HepG2 (cell line): Measurements from ENCODE around the gene UBE2M. TPM values are rescaled to one million over a fixed set of nuclear protein-coding genes. Genes with fewer than 3 reads are reported as not detected.
A peak's percentile ranks its signal among the peaks of the same experiment; 100 is the strongest.

Source experiments
- ATAC-seq: fragments of 200-7000 bp; cut with Tn5 transposase; 3 replicates; pipeline ENCODE4 v1.9.1; 2020; ENCODE audit warnings: mild to moderate bottlenecking, moderate library complexity
- BruUV-seq: library from RNA; stranded (reverse); fragments of 400-500 nt; replicated peaks from 2 replicates; lab custom pipeline; 2021; lab: Mats Ljungman, UMichigan
- CTCF ChIA-PET: fragments of 300-600 bp; formaldehyde crosslinking; extraction: SDS; loops from one replicate; lab custom pipeline; 2021; ENCODE audit warnings: low total read pairs, inconsistent platforms, low intra/inter-chr PET ratio; lab: Yijun Ruan, JAX
- POLR2A ChIA-PET: fragments of 350-600 bp; sonication (Branson Sonifier 250); formaldehyde crosslinking; loops from one replicate; lab custom pipeline; 2020; ENCODE audit warnings: antibody characterized with exemption, inconsistent platforms; lab: Yijun Ruan, JAX
- DNase-seq: peaks from one replicate; pipeline ENCODE4 v3.0.0-alpha.2; 2015; ENCODE audit warnings: low spot score
- FAIRE-seq: peaks from 3 replicates; lab custom pipeline; 2011; peaks lifted over from hg19 to GRCh38; lab: Jason Lieb, UNC
- H2AFZ ChIP-seq: one replicate; pipeline ENCODE4 v1.6.1; 2011; ENCODE audit warnings: low read length, inconsistent platforms
- H3K27ac ChIP-seq: fragments of 300-600 bp; 3 replicates; pipeline ENCODE4 v1.8.0; 2011; ENCODE audit warnings: mixed run types, mild to moderate bottlenecking, mixed read lengths, low read length, inconsistent platforms; ENCODE audit not compliant: insufficient read depth; ENCODE audit errors: extremely low read length
- H3K27me3 ChIP-seq, 2 experiments: fragments of 200-600 bp in 1 of 2; 2 replicates in 1 of 2; 3 replicates in 1 of 2; pipeline versions ENCODE4 v1.6.0 to v1.8.0; 2011; ENCODE audit warnings: low read length in 2 of 2, mild to moderate bottlenecking in 2 of 2, moderate library complexity in 2 of 2, inconsistent platforms in 1 of 2; ENCODE audit not compliant: insufficient read depth in 2 of 2, control insufficient read depth in 1 of 2
- H3K36me3 ChIP-seq, 2 experiments: fragments of 200-600 bp in 1 of 2; replicated peaks in 1 of 2; 2 replicates in 1 of 2; 3 replicates in 1 of 2; pipeline versions ENCODE4 v1.5.1 to v1.8.0; 2011; ENCODE audit warnings: low read length in 2 of 2, inconsistent platforms in 1 of 2; ENCODE audit not compliant: insufficient read depth in 2 of 2, control insufficient read depth in 1 of 2
- H3K4me1 ChIP-seq: 2 replicates; pipeline ENCODE4 v1.5.1; 2012; ENCODE audit warnings: low read length, inconsistent platforms; ENCODE audit not compliant: insufficient read depth
- H3K4me2 ChIP-seq: 2 replicates; pipeline ENCODE4 v1.6.0; 2011; ENCODE audit warnings: low read depth, low read length, inconsistent platforms
- H3K4me3 ChIP-seq, 3 experiments: fragments of 200-600 bp in 1 of 3; sonication (generic), shearing (Covaris generic) in 1 of 3; replicated peaks in 1 of 3; 2 replicates each; pipeline ENCODE4 v1.5.1; 2011 to 2016; ENCODE audit warnings: low read length in 3 of 3, inconsistent platforms in 2 of 3, low read depth in 2 of 3, mild to moderate bottlenecking in 2 of 3, control low read depth in 1 of 3, mixed read lengths in 1 of 3; ENCODE audit not compliant: insufficient read depth in 1 of 3
- H3K79me2 ChIP-seq: one replicate; pipeline ENCODE4 v1.6.1; 2011; ENCODE audit warnings: low read length, inconsistent platforms; ENCODE audit not compliant: insufficient read depth
- H3K9ac ChIP-seq: 2 replicates; pipeline ENCODE4 v1.6.0; 2011; ENCODE audit warnings: mild to moderate bottlenecking, low read depth, low read length, inconsistent platforms; ENCODE audit not compliant: insufficient read depth
- H3K9me3 ChIP-seq: 2 replicates; pipeline ENCODE4 v1.5.1; 2012; ENCODE audit warnings: mild to moderate bottlenecking, low read length
- H4K20me1 ChIP-seq: 2 replicates; pipeline ENCODE4 v1.6.0; 2011; ENCODE audit warnings: inconsistent platforms, mild to moderate bottlenecking, low read length, moderate library complexity; ENCODE audit not compliant: insufficient read depth
- FOXA3 ChIP-seq: IDR thresholded peaks from 2 replicates; pipeline ENCODE4 v1.6.1; 2016; ENCODE audit warnings: missing genetic modification reagents, missing compliant biosample characterization
- GABPB1 ChIP-seq: IDR thresholded peaks from 2 replicates; pipeline ENCODE4 v1.6.1; 2016; ENCODE audit warnings: mild to moderate bottlenecking, missing genetic modification reagents, moderate library complexity, missing compliant biosample characterization
- GTF2F1 ChIP-seq: fragments of 150-350 bp; IDR thresholded peaks from 2 replicates; pipeline ENCODE4 v1.6.1; 2014; ENCODE audit warnings: low read length
- HCFC1 ChIP-seq: fragments of 150-350 bp; IDR thresholded peaks from 2 replicates; pipeline ENCODE4 v1.6.1; 2014; ENCODE audit warnings: low read depth, low read length
- POLR2A ChIP-seq, 2 experiments: IDR thresholded peaks; 2 replicates each; pipeline ENCODE4 v1.6.1; 2011; ENCODE audit warnings: low read depth in 2 of 2, low read length in 2 of 2, mild to moderate bottlenecking in 1 of 2, moderate library complexity in 1 of 2; ENCODE audit not compliant: insufficient read depth in 1 of 2
- SALL1 ChIP-seq: sonication (generic); formaldehyde crosslinking; IDR thresholded peaks from 2 replicates; pipeline ENCODE4 v1.8.0; 2022; ENCODE audit warnings: mild to moderate bottlenecking, missing genetic modification reagents
- SUZ12 ChIP-seq: fragments of 150-350 bp; IDR thresholded peaks from 2 replicates; pipeline ENCODE4 v1.6.1; 2014; ENCODE audit warnings: low read depth, low read length
- YY1 ChIP-seq: IDR thresholded peaks from 2 replicates; pipeline ENCODE4 v1.6.1; 2011; ENCODE audit warnings: low read length, low read depth, moderate library complexity, mild to moderate bottlenecking; ENCODE audit not compliant: insufficient read depth, insufficient replicate concordance
- ZBTB38 ChIP-seq: sonication (generic); formaldehyde crosslinking; IDR thresholded peaks from 2 replicates; pipeline ENCODE4 v1.5.1; 2020; ENCODE audit warnings: mild to moderate bottlenecking, missing genetic modification reagents
- ZFP62 ChIP-seq: sonication (generic); formaldehyde crosslinking; IDR thresholded peaks from 2 replicates; pipeline ENCODE4 v1.4.0; 2020; ENCODE audit warnings: missing genetic modification reagents
- ZFP82 ChIP-seq: sonication (generic); formaldehyde crosslinking; IDR thresholded peaks from 2 replicates; pipeline ENCODE4 v1.5.1; 2020; ENCODE audit warnings: mild to moderate bottlenecking, missing genetic modification reagents, borderline replicate concordance
- ZNF12 ChIP-seq: sonication (generic); formaldehyde crosslinking; IDR thresholded peaks from 2 replicates; pipeline ENCODE4 v1.5.0; 2020; ENCODE audit warnings: missing genetic modification reagents
- ZNF326 ChIP-seq: sonication (generic); formaldehyde crosslinking; IDR thresholded peaks from 2 replicates; pipeline ENCODE4 v1.4.0; 2020; ENCODE audit warnings: missing genetic modification reagents, borderline replicate concordance
- ZNF33B ChIP-seq: sonication (generic); formaldehyde crosslinking; IDR thresholded peaks from 2 replicates; pipeline ENCODE4 v1.5.1; 2020; ENCODE audit warnings: mild to moderate bottlenecking, missing genetic modification reagents
- ZNF441 ChIP-seq: sonication (generic); formaldehyde crosslinking; IDR thresholded peaks from 2 replicates; pipeline ENCODE4 v1.7.0; 2021; ENCODE audit warnings: missing genetic modification reagents, borderline replicate concordance
- ZNF530 ChIP-seq: sonication (generic); formaldehyde crosslinking; IDR thresholded peaks from 2 replicates; pipeline ENCODE4 v1.5.0; 2020; ENCODE audit warnings: low read depth, mild to moderate bottlenecking, missing genetic modification reagents
- ZNF761 ChIP-seq: sonication (generic); formaldehyde crosslinking; conservative IDR thresholded peaks from 2 replicates; pipeline ENCODE4 v1.4.0; 2020; ENCODE audit warnings: mild to moderate bottlenecking, missing genetic modification reagents
- WGBS: methylation state at CpG from one replicate; pipeline ENCODE4 v1.1.6; 2017; ENCODE audit warnings: low lambda C conversion rate; 5-methylcytosine and 5-hydroxymethylcytosine counted together
- in situ Hi-C: cut with HindIII; loops from 2 replicates; pipeline ENCODE4 v1.10.0; 2017; ENCODE audit warnings: low pct_unique_long_range_greater_than_20kb; ENCODE audit not compliant: extremely low pct_ligation_motif_present
- intact Hi-C: fragments of 100-400 bp; cut with micrococcal nuclease; formaldehyde crosslinking; loops from one replicate; pipeline ENCODE4 v1.10.0; 2022; ENCODE audit not compliant: unreplicated experiment
- polyA plus RNA-seq, 8 experiments: library from polyadenylated mRNA; depleted of rRNA in 3 of 8; stranded (reverse) in 7 of 8; unstranded in 1 of 8; fragments of >200 nt; fragmentation: Illumina TruSeq in 4 of 8; extraction: Trizol in 4 of 8; gene quantifications; 2 replicates each; pipeline versions ENCODE4 v1.2.1 to v1.2.3, GENCODE V29; 2011 to 2016; ENCODE audit warnings: low read depth in 4 of 8, missing spikeins in 1 of 8, mixed read lengths in 1 of 8; ENCODE audit not compliant: insufficient read depth in 1 of 8
- total RNA-seq, 5 experiments: library from RNA; depleted of rRNA; stranded (reverse); fragments of >200 nt; fragmentation: Illumina TruSeq; extraction: Trizol; gene quantifications; 2 replicates each; pipeline ENCODE4 v1.2.3, GENCODE V29; 2016; ENCODE audit warnings: low read depth in 1 of 5
- TF ChIP-seq, protein P1 (sequence below): sonication (generic); formaldehyde crosslinking; IDR thresholded peaks from 2 replicates; pipeline ENCODE4 v1.4.0; 2020; ENCODE audit warnings: missing genetic modification reagents
- TF ChIP-seq, protein P2 (sequence below): IDR thresholded peaks from 2 replicates; pipeline ENCODE4 v1.6.1; 2018; ENCODE audit warnings: missing genetic modification reagents, mild to moderate bottlenecking, missing compliant biosample characterization

The UBE2M gene
- total and polyA plus RNA-seq, 2 of the 13 experiments (the other 11 are each of a cell fraction or from before 2014, with no cell fraction given), result 36.2 to 50.3 TPM

DNA sequence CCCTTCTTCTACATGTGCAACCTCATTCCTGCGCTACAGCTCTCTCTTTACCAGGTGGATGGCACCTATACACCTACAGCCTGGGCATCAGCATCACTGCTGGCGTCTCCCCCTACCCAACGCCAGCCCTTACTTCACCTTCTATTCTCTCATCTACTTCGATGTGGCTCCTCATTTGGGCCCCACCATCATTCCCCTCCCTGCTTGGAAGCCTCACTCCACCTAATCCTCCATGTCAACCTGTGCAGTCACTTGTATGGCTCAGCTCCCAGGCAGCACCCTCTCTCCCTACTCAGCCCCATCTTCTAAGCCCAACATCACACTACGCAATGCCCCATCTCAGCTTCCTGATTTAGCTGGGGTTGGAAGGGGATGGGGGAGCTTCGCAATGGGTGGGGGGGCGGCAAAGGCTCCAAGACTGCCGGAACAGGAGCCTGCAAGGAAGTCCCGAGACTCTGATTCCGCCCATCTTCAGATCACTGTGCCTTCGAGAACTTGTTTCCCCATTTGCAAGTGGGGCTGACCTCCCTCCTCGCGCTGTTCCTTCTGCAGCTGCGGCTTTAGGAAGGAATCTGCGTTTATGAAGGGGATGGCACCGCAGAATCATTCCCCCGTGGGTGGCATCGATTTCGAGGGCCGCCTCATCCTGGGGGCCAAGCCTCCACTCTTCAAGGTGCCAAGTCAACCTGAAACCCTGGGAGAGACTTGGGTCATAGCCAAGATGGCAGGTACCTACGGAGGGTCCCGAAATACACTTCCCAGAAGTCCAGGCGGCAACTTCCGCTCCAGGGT lies 13.8 kb upstream of the UBE2M start:
- no peaks in the 10 kb centered on the region for H3K27me3 ChIP-seq
- H4K20me1 ChIP-seq, result no peaks in the 10 kb centered on the region
- CTCF ChIA-PET, result no interaction called here
- peak overlapping the region; percentile 33 to 82 (median 80) for H3K4me3 ChIP-seq
- H3K9me3 ChIP-seq, result no peaks in the 10 kb centered on the region
- intact Hi-C loops (no loop called here), in situ Hi-C loops (no loop called here)
- POLR2A ChIA-PET, result interaction anchor here (0.6 to 3.0 kb wide), 6 partner anchors 13 to 61 kb away, joined by 3 to 36 read pairs (median 4); partner anchors contain the start of genes SLC27A5, TRIM28, UBE2M and ZBTB45
- peak overlapping the region; percentile 93 for H3K27ac ChIP-seq
- H3K4me1 ChIP-seq, result peaks cover 30% of the 10 kb centered on the region
- H3K9ac ChIP-seq, result 0 out of 2 replicates have a peak overlapping the region, but pooled peaks have one; percentile 89
- H2AFZ ChIP-seq, result no peak overlapping the region
- FAIRE-seq (no peak), DNase-seq (no peak), ATAC-seq (no peak)
- peak overlapping the region; percentile 91 for H3K4me2 ChIP-seq
- BruUV-seq, result TSS peak; percentile 45
- peaks cover 4% of the 10 kb centered on the region for H3K79me2 ChIP-seq
- 75% methylated on average over 20 of the region's 24 CpGs for WGBS
- H3K36me3 ChIP-seq, result no peaks in the 10 kb centered on the region; a peak in 2 of 5 replicates
- 0 out of 2 replicates have a peak, but pooled peaks have one; percentile 6 for TF ChIP-seq ZNF761 (CRISPR knock-in tag)
- 0 out of 2 replicates have a peak, but pooled peaks have one; percentile 26 for TF ChIP-seq ZNF441 (CRISPR knock-in tag)
- TF ChIP-seq ZNF33B, result 0 out of 2 replicates have a peak, but pooled peaks have one; percentile 11
- TF ChIP-seq HCFC1, result peak; percentile 75
- peak; percentile 88 for TF ChIP-seq YY1
- TF ChIP-seq GABPB1 (CRISPR knock-in tag), result peak; percentile 95; the same call in 1 of the 2 replicates
- TF ChIP-seq ZNF530, result no peak
- TF ChIP-seq GTF2F1, result no peak
- TF ChIP-seq ZNF12 (CRISPR knock-in tag), result no peak
- 0 out of 2 replicates have a peak, but pooled peaks have one; percentile 33 for TF ChIP-seq FOXA3 (CRISPR knock-in tag)
- TF ChIP-seq, protein P1, sequence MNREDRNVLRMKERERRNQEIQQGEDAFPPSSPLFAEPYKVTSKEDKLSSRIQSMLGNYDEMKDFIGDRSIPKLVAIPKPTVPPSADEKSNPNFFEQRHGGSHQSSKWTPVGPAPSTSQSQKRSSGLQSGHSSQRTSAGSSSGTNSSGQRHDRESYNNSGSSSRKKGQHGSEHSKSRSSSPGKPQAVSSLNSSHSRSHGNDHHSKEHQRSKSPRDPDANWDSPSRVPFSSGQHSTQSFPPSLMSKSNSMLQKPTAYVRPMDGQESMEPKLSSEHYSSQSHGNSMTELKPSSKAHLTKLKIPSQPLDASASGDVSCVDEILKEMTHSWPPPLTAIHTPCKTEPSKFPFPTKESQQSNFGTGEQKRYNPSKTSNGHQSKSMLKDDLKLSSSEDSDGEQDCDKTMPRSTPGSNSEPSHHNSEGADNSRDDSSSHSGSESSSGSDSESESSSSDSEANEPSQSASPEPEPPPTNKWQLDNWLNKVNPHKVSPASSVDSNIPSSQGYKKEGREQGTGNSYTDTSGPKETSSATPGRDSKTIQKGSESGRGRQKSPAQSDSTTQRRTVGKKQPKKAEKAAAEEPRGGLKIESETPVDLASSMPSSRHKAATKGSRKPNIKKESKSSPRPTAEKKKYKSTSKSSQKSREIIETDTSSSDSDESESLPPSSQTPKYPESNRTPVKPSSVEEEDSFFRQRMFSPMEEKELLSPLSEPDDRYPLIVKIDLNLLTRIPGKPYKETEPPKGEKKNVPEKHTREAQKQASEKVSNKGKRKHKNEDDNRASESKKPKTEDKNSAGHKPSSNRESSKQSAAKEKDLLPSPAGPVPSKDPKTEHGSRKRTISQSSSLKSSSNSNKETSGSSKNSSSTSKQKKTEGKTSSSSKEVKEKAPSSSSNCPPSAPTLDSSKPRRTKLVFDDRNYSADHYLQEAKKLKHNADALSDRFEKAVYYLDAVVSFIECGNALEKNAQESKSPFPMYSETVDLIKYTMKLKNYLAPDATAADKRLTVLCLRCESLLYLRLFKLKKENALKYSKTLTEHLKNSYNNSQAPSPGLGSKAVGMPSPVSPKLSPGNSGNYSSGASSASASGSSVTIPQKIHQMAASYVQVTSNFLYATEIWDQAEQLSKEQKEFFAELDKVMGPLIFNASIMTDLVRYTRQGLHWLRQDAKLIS (CRISPR knock-in tag), result no peak
- TF ChIP-seq SUZ12, result peak; percentile 45; the same call in 1 of the 2 replicates
- TF ChIP-seq POLR2A (IDR thresholded peaks at IDR 0.05; ENCODE audit: insufficient read depth in 1 of 2, low read depth in 2 of 2, low read length in 2 of 2), result peak in 1 of 2 experiments; percentile 54; a peak in 1 of 4 replicates
- TF ChIP-seq ZFP82 (CRISPR knock-in tag), result 0 out of 2 replicates have a peak, but pooled peaks have one; percentile 84
- peak; percentile 50; the same call in 1 of the 2 replicates for TF ChIP-seq ZBTB38 (CRISPR knock-in tag)
- TF ChIP-seq SALL1, result peak; percentile 24; the same call in 1 of the 2 replicates
- no peak for TF ChIP-seq ZFP62 (CRISPR knock-in tag)
- TF ChIP-seq, protein P2, sequence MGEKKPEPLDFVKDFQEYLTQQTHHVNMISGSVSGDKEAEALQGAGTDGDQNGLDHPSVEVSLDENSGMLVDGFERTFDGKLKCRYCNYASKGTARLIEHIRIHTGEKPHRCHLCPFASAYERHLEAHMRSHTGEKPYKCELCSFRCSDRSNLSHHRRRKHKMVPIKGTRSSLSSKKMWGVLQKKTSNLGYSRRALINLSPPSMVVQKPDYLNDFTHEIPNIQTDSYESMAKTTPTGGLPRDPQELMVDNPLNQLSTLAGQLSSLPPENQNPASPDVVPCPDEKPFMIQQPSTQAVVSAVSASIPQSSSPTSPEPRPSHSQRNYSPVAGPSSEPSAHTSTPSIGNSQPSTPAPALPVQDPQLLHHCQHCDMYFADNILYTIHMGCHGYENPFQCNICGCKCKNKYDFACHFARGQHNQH (CRISPR knock-in tag), result peak; percentile 51; the same call in 1 of the 2 replicates
- TF ChIP-seq ZNF326 (CRISPR knock-in tag), result peak; percentile 94
